HL-60 (cell line): ENCODE data around the gene MANBA.

Experiments
- GABPA ChIP-seq: IDR thresholded peaks from 2 replicates; pipeline ENCODE4 v1.6.1; 2012; ENCODE audit warnings: low read depth
- POLR2AphosphoS5 ChIP-seq: IDR thresholded peaks from 2 replicates; pipeline ENCODE4 v1.6.1; 2012; ENCODE audit warnings: low read depth
- SPI1 ChIP-seq: IDR thresholded peaks from 2 replicates; pipeline ENCODE4 v1.6.1; 2012; ENCODE audit warnings: low read depth, mild to moderate bottlenecking, borderline replicate concordance
- TF ChIP-seq, protein P1 (sequence below): IDR thresholded peaks from one replicate; pipeline ENCODE4 v1.5.1; 2011; ENCODE audit warnings: low read length, control low read depth, inconsistent platforms; ENCODE audit not compliant: insufficient read depth
- TF ChIP-seq, protein P2 (sequence below): IDR thresholded peaks from 2 replicates; pipeline ENCODE4 v1.6.1; 2012; ENCODE audit warnings: low read depth; ENCODE audit not compliant: insufficient replicate concordance

DNA sequence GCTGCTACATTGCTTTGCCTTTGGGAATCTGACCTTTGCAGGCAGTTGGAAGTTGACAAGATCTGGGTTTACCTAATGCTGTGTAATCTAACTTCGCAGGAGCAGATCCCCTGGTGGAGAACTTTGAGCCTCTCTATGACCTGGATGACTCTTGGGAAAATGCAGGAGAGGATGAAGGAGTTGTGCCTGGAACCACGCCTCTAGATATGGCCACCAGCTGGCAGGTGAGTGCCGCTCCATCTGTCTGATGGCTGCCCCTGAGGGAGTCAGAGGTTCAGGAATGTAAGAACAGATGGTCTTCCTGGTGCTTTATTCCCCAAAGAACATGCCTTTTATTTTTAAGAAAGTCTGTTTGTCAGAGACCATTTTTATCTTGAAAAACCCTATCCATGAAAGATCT is 150.3 kb downstream of the MANBA start:
- TF ChIP-seq, protein P1, sequence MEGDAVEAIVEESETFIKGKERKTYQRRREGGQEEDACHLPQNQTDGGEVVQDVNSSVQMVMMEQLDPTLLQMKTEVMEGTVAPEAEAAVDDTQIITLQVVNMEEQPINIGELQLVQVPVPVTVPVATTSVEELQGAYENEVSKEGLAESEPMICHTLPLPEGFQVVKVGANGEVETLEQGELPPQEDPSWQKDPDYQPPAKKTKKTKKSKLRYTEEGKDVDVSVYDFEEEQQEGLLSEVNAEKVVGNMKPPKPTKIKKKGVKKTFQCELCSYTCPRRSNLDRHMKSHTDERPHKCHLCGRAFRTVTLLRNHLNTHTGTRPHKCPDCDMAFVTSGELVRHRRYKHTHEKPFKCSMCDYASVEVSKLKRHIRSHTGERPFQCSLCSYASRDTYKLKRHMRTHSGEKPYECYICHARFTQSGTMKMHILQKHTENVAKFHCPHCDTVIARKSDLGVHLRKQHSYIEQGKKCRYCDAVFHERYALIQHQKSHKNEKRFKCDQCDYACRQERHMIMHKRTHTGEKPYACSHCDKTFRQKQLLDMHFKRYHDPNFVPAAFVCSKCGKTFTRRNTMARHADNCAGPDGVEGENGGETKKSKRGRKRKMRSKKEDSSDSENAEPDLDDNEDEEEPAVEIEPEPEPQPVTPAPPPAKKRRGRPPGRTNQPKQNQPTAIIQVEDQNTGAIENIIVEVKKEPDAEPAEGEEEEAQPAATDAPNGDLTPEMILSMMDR: no peak
- no peak for TF ChIP-seq GABPA
- TF ChIP-seq POLR2AphosphoS5: no peak
- TF ChIP-seq, protein P2, sequence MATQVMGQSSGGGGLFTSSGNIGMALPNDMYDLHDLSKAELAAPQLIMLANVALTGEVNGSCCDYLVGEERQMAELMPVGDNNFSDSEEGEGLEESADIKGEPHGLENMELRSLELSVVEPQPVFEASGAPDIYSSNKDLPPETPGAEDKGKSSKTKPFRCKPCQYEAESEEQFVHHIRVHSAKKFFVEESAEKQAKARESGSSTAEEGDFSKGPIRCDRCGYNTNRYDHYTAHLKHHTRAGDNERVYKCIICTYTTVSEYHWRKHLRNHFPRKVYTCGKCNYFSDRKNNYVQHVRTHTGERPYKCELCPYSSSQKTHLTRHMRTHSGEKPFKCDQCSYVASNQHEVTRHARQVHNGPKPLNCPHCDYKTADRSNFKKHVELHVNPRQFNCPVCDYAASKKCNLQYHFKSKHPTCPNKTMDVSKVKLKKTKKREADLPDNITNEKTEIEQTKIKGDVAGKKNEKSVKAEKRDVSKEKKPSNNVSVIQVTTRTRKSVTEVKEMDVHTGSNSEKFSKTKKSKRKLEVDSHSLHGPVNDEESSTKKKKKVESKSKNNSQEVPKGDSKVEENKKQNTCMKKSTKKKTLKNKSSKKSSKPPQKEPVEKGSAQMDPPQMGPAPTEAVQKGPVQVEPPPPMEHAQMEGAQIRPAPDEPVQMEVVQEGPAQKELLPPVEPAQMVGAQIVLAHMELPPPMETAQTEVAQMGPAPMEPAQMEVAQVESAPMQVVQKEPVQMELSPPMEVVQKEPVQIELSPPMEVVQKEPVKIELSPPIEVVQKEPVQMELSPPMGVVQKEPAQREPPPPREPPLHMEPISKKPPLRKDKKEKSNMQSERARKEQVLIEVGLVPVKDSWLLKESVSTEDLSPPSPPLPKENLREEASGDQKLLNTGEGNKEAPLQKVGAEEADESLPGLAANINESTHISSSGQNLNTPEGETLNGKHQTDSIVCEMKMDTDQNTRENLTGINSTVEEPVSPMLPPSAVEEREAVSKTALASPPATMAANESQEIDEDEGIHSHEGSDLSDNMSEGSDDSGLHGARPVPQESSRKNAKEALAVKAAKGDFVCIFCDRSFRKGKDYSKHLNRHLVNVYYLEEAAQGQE: no peak
- TF ChIP-seq SPI1: no peak
